HG03108 (cell line): ENCODE measurements around the gene ZNF326.
"Not testable (repeated sequence)": the region's sequence is repeated elsewhere in the genome, so short reads cannot be mapped to it uniquely, and the experiment has no call there.

Source experiments
- ATAC-seq: cut with Tn5 transposase; IDR thresholded peaks from one replicate; pipeline ENCODE4 v1.9.1; 2021; ENCODE audit warnings: moderate library complexity; ENCODE audit not compliant: unreplicated experiment

Gene ZNF326

DNA sequence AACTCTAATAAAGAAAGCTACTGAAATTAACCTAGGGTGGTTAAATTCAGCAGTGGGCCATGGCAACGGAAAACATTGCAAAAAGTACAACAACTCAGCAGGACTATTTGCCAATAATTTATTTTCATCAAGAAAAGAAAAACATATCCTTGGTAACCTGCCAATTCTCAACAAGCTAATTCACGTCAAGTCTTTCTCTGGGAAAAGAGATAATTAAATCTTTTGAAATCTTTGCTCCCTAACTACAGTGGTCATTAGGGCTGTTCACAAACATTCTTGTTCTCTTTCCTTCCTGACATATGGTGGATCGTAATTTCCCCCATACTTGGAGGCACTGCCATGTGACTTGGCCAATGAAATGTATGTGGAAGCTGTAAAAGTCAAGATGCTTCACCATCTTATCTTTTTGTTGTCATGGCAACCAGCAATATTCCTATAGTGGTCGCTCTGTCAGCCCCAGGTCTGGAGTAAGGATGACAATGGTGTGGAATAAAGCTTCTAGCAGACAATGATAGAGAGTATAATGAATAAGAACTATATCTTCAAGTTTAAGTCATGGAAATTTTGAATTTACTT, 29.6 kb upstream of the ZNF326 start:
- no peak for ATAC-seq

DNA sequence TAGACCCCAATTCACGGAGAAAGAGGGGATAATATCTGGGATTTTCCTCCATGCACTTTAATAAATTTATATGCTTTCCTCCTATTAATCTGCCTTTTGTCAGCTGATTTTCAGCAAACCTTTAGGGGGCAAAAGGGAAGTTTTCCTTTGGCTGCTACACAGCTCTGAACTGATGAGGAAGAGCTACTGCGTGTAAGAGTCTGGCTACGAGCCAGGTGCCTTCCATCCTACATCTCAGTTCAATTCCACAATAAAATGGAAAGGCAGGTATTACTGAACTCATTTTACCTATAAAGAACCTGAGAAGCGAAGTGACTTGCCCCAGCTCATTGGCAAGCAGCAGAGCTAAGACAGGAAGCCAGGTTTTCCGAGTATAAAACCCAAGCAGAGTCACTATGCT, 28.3 kb upstream of the ZNF326 start:
- ATAC-seq: no peak

DNA sequence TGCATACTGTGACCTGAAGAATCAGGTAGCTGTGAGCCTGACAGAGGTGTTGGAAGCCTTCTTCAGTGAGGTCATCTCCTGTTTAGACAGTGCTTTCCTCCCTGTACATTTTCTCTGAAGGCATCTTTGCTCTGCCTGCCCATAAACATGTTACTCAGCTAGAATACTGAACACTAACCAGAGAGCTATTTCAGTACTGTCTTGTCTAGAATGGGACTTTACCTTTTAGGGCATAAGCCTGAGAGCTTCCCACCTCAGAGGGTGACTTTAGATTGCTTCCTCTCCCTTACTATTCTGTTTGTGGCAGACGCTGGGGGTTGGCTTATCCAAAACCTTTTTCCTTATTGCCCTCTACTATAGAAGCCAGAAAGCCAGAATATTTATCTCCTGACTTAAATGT, 23.3 kb upstream of the ZNF326 start:
- ATAC-seq: peak; percentile 84

DNA sequence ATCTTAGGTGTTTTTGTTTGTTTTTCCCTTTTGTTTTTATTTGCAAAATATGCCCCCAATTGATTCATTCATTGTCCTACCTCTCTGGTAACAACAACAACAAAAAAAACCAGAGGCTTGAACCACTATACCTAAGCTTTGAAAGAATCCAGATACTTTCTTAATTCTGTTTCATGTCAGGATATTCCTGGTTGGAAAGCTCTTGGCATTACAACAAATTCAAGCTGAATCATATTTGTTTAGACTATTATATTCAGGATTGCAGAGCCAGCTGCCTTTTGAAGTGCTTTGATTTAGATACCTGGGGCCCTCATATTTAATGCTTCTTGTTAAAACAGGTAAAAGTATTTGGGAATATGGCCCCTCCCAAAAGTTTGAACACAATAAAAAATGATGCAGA, 22.9 kb upstream of the ZNF326 start:
- ATAC-seq: no peak

DNA sequence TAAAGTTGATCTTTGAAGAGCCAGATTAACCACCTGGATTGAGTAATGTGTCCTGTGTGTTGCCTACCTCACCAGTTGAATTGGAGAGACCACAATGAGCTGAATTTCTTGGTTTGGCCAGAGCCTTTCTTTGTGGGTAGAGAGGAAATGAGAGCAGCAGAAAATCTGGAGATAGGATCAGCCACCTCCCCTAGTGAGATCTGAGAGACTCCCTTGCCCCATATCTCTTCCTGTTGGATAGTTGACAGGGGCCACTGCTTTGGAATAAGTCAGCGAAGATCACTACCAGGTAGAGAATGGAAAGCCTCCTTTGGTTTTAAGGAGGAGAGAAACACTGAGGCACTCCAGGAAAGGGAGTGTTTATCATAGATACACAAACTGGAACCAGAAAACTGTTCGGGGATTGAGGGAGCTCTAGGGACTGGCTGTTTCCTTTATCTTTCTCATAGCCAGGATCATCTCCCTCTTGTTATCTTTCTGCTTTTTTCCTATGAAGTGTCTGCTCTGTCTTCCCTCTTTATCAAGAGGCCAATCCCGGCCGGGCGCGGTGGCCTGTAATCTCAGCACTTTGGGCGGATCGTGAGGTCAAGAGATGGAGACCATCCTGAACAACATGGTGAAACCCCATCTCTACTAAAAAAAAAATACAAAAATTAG, 21.3 kb upstream of the ZNF326 start:
- no peak for ATAC-seq

DNA sequence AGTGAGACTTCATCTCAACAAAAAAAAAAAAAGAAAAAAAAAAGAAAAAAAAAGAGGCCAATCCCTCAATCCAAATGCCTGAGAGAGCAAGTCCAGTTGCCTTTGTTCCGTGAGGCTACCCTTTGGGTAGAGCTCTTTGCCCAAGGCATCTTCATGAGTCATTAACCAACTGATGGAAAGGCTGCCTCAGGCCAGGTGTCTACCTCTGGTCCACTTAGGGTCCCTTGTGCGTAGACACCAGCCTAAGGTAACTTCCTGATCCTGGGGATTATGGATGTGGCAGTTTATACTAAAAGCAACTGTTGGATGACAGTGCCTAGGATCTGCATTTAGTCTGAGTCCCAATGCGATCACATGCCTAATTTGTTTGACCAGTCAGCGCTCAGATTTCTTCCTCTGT, 20.7 kb upstream of the ZNF326 start:
- no peak for ATAC-seq

DNA sequence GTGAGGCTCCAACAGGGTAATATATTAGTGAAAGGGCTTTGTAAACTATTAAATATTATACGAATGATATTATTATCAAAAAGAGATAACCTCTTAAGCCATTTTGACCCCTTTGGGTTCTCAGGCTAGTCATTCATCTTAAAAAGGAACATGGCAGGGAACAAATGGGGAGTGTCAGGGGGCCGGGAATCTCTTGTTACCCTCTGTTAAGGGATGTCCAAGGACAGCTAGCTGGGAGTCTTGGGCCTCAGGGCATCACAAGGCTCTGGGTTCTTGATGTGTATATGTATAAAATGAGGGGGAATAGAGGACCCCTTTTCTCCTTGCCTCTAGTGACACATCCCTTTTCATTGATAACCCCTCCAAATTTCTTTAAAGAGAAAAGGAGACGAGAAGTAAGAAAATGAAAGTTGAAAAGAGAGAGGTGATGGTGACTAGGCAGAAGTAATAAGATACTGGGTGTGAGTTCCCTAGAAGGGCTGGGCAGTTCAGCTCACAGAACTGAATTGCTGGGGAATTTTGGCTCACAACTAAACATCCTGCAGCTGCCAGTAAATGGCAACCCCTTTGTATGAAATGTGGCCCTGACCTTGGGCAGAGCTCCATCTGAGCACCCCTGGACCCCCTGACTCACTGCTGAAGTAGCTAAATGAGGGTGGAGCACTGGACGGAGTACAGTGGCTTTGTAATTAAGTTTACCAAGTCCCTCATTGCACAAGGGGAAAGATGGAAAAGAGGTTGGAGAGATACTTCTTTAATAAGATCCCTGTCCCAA, 20.0 kb upstream of the ZNF326 start:
- ATAC-seq: no peak

DNA sequence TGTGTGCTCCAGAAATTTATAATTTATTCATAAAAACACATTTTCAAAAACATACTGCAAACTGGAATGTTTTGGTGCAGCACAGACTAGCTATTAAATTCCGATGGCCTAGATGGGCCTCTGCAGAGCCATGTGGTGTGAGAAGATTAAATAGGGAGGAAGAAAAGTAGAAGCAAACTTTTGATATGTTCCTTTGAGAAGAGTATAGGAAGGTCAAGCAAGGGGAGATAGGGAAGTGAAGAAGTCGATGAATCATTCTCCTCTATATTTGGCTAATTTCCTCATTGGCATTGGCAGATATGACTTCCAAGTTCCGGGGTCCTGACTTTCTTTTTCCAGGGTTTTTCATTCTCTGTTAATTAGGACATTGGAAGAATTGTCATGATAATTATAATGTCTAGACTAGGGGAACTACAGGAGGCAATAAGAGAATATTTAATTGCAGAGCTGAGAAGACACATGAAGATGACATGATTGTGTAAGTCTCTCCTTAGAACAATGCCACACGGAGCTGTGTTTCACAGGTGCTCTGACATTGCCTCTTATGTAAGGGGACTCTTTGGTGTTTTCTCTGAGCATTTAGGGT, 19.3 kb upstream of the ZNF326 start:
- no peak for ATAC-seq

DNA sequence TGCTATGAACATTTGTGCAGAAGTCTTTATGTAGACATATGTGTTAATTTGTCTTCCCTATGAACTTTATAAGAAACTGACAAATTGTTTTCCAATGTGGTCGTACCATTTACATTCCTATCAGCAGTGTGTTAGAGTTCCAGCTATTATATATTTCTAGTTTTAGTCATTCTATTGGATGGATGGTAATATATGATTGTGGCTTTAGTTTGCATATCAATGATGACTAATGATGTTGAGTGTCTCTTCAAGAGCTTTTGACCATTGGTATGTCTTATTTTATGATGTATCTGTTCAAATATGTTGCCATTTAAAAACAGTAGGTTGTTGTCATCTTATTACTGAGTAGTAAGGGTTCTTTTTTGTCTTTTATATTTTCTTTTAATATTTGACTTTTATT, 16.2 kb upstream of the ZNF326 start:
- ATAC-seq: no peak

DNA sequence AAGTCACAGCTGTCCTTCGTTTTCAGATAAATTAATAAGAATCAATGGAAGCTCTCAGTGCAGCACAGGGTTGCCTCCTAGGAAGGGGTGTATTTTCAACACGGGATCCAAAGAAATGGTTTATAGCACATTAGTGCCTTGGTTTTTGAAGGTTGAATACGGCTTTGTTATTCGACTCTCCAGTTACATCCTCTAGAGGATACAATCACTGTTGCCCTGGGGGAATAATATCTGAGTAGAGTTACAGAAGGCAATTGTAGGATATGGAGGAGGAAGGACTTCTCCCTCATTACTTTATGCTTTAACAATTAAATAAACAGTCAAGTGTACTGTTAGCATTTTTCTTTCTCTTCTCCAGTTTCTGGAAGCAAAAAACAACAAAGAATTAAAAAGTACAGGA, 14.3 kb upstream of the ZNF326 start:
- ATAC-seq: no peak

DNA sequence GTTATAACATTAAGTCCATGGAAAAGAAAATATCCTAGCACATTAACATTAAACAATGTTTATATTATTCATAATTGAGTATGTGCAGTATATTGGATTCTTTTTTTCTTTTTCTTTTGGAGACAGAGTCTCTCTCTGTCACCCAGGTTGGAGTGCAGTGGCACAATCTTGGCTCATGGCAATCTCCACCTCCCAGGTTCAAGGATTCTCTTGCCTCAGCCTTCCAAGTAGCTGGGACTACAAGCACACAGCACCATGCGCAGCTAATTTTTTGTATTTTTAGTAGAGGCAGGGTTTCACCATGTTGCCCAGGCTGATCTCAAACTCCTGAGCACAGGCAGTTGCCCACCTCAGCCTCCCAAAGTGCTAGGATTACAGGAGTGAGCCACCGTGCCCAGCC, 12.1 kb upstream of the ZNF326 start:
- ATAC-seq: not testable (repeated sequence)

DNA sequence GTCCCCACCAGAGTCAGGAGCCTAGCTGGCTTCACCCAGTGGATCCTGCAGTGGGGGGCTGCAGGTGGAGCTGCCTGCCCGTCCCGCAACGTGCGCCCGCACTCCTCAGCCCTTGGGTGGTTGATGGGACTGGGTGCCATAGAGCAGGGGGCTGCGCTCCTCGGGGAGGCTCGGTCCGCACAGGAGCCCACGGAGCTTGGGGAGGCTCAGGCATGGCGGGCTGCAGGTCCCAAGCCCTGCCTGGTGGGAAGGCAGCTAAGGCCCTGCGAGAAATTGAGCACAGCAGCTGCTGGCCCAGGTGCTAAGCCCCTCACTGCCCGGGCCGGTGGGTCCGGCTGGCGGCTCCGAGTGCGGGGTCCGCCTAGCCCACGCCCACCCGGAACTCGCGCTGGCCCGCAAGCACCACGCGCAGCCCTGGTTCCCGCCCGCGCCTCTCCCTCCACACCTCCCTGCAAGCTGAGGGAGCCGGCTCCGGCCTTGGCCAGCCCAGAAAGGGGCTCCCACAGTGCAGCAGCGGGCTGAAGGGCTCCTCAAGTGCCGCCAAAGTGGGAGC, 10.3 kb upstream of the ZNF326 start:
- ATAC-seq: not testable (repeated sequence)

DNA sequence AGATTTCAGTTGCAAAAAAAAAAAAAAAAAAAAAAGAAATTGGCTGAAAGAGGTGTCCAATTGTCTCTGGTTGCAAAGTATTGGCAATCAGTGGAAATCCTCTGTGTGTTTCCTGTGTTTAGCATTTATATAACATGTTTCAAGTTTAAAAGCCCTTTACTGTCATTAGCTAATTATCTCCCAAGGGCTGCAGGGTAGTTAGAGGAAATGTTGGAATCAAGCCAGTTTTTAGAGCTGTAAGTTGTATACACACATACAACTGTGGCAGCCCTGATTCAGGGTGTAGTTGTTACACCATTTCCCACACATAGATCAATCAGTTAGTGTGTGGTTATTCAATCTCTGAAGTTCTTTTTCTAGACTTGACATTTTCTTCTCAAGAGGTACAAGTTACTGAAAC, 8.9 kb upstream of the ZNF326 start:
- ATAC-seq: no peak

DNA sequence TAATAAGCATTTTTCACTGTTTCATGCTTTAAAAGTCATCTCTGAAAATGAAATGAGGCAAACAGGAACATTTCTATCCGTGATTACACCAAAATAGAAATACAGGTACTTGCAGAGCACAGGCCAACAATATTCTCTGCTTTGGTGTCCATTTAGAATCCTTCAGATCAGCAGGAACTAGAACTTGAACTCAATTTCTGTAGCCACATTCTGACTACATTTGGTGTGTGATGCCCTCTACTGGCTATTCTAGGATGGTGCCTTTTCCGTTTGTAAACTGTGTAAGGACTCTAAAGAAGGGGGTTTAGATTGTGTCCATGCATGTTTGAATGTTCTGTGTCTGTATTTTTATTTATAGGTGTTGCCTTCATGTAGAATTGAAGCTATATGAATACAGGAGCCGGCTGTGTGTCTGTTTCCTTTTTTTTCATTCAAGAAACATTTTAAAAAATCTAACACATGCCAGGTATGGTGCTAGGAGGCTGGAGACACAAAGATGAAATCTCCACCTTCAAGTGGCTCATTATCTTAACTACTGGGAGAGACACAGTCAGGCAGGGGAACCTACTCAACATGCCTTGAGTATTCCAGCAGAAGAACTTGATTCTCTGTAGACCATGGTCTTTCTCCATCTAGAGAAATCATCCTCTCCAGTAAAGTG, 7.6 kb upstream of the ZNF326 start:
- ATAC-seq: peak; percentile 84

DNA sequence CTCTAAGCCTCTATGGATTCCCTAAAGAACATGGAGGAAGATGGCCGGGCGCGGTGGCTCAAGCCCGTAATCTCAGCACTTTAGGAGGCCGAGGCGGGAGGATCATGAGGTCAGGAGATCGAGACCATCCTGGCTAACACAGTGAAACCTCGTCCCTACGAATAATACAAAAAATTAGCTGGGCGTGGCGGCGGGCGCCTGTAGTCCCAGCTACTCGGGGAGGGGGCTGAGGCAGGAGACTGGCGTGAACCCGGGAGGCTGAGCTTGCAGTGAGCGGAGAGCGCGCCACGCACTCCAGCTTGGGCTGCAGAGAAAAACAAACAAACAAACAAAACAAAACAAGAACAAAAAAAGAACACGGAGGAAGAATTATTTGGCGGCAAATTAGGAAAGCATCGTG, 5.8 kb upstream of the ZNF326 start:
- no peak for ATAC-seq

DNA sequence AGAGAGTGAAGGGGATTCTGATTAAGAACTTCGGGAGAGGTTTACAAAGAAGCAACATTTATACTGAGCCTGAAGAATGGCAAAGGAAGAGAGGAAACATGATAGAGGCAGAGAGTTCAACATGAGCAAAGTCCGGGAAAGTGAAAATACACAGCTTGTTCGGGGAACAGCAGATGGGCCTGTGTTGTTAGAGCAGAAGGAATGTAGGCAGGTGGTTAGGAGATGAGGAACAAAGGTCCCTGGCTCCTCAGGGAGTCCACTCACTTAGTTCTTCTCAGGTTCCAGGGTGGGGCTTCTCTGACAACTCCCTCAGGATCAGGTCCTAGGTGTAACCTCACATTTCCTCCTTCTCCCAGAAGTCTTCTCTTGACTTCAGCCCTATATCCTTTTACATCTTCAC, 5.1 kb upstream of the ZNF326 start:
- no peak for ATAC-seq

DNA sequence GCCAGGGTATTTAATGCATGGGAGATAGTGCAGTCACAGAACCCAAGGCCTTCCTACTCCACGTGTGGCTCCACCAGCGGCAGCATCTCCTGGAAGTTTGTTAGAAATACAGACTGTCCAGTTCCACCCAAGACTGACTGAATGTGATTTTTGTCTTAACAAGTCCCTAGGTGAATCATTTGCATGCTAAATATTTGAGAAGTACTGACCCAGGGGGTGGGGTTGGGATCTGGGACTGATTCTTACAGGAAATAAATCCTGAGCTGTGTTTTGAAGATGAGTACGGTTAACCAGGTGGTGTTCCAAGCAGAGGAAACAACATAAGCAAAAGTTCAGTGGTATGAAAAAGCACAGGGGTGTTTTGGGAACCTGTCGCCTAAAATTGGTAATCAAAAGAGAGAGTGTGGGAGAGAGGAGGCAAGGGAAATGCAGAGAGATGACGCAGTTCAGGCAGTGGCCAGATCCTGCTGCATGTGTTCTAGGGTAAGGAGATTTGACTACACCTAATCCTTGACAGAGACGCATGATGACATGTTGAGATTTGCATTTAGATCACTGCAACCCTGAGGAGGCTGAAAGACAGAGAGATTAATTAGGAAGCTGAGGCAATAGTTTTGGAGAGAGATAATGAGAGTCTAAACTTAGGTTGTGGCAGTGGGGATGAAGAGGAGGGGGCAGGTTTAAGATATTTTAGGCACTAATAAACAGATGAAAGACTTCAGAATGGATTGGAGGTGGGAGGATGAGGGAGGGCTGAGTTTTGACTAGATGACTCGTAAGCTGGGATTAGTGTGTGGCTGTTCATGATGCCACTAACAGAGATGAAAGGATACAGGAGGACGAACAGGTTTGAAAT, 3.7 kb upstream of the ZNF326 start:
- no peak for ATAC-seq

DNA sequence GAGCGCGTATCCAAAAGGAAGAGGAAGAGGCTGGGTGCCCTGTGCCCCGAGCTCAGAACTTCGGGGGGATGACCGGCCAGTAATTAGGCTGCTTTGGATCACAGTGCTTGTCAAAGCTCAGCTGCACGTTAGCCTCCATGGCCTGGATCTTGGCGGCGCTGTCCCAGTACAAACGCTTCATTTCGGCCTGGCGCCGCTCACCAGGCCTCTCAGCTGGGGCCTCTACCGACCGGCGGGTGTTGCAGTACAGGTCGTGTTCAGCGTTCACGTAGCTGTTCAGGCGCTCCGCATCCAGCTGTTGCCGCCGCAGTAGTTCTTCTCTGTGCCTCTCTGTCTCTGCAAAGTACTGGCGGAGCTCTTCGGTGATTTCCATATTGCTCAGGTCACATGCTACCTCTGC, 1.4 kb upstream of the ZNF326 start:
- ATAC-seq: no peak

DNA sequence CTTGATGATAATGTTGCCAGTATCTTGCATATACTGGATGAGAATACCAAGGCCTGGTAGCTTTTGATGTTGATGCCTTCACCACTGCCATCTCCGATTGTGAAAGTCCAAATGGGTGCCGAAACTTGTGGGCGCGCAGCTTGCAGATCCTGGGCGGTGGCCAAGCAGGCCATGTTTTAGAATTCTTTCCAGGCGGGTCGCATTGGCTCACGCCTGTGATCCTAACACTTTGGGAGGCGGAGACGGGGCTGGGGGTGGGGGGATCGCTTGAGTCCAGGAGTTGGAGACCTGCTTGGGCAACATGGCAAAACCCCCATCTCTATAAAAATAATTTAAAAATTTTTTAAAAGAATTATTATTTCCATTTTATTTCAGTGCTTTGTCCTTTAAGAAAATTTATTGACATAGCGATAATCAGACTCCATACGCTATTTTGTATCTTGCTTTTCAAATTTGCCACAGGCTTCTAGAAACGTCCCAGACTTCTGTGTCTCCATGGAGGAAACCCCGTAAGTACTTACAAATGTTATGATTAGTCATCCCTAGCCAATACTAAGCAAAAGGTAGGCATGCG, 592 bp upstream of the ZNF326 start:
- no peak for ATAC-seq
